NCI-H187 (cell line): ENCODE data around the gene PRKAG3.
"Not testable (repeated sequence)": the region's sequence is repeated elsewhere in the genome, so short reads cannot be mapped to it uniquely, and the experiment has no call there.

Source experiments
- DNase-seq, 2 experiments: peaks; one replicate each; lab custom pipeline; 2025; lab: John Stamatoyannopoulos, UW

PRKAG3 gene

GRCh38 chr2:218781691-218782527 is 49.7 kb downstream of the PRKAG3 start, which contains the start of gene CYP27A1:
Gene CYP27A1 (plus strand): TSS chr2:218782147. CDS start chr2:218782183, 36 bp downstream.
- no peak for DNase-seq

- no peak for DNase-seq
Measured at GRCh38 chr2:218780851-218781690, 50.5 kb downstream of the PRKAG3 start.

GRCh38 chr2:218780046-218780445 is 51.6 kb downstream of the PRKAG3 start:
- DNase-seq = no peak

- DNase-seq = no peak
Measured at GRCh38 chr2:218777276-218777990, 54.2 kb downstream of the PRKAG3 start.

GRCh38 chr2:218776488-218776887 is 55.1 kb downstream of the PRKAG3 start:
- DNase-seq = no peak

- DNase-seq = no peak
Measured at GRCh38 chr2:218773881-218774280, 57.7 kb downstream of the PRKAG3 start.

- not testable (repeated sequence) for DNase-seq
Measured at GRCh38 chr2:218772759-218773158, 58.8 kb downstream of the PRKAG3 start.
